GM12891 (cell line): ENCODE results near the gene SNTG2.

Source experiments
- POLR2A ChIP-seq: IDR thresholded peaks from 2 replicates; pipeline ENCODE4 v1.6.1; 2011; ENCODE audit warnings: low read depth, low read length, control low read depth
- POLR2AphosphoS5 ChIP-seq: IDR thresholded peaks from 2 replicates; pipeline ENCODE4 v1.6.1; 2011; ENCODE audit warnings: low read depth, low read length, control low read depth
- TAF1 ChIP-seq: IDR thresholded peaks from 2 replicates; pipeline ENCODE4 v1.6.1; 2011; ENCODE audit warnings: low read depth, low read length, control low read depth

GRCh38 chr2:1318366-1319009, 367.8 kb downstream of the SNTG2 start:
- TF ChIP-seq POLR2AphosphoS5 (no peak), POLR2A (no peak), TAF1 (no peak)
